Lower leg skin (tissue), 4 donors: ENCODE measurements around the gene RCAN1. TPM values are rescaled to one million over a fixed set of nuclear protein-coding genes. Genes with fewer than 3 reads are reported as not detected.

Experiments used
- DNase-seq, 2 donors: peaks; one replicate each; pipeline ENCODE4 v3.0.0-alpha.2; 2019; ENCODE audit warnings: low spot score in 2 of 2
- H3K4me3 ChIP-seq: fragments of 200-600 bp; sonication (generic); 2 replicates; pipeline ENCODE4 v1.5.1; 2017; ENCODE audit warnings: mild to moderate bottlenecking, low read depth; ENCODE audit not compliant: poor library complexity, severe bottlenecking
- CTCF ChIP-seq, 3 donors: fragments of 450-650 bp; IDR thresholded peaks; one replicate each; pipeline ENCODE4 v1.5.1; 2016; ENCODE audit warnings: antibody characterized with exemption in 3 of 3, mild to moderate bottlenecking in 3 of 3, moderate library complexity in 2 of 3
- POLR2A ChIP-seq, 2 donors: fragments of 450-650 bp; IDR thresholded peaks; one replicate each; pipeline ENCODE4 v1.6.1; 2016 to 2017; ENCODE audit warnings: antibody characterized with exemption in 2 of 2, mild to moderate bottlenecking in 1 of 2, moderate library complexity in 1 of 2
- WGBS, 2 donors: methylation state at CpG; one replicate each; pipeline ENCODE4 v1.1.5; 2018; 5-methylcytosine and 5-hydroxymethylcytosine counted together
- intact Hi-C: fragments of 100-400 bp; cut with DNase I; formaldehyde crosslinking; loops from one replicate; pipeline ENCODE4 v1.15.0; 2023; ENCODE audit warnings: low total_unique reads
- total RNA-seq, 4 donors: library from RNA; depleted of rRNA; stranded (reverse); fragments of >200 nt; gene quantifications; one replicate each; pipeline ENCODE4 v1.1.0, GENCODE V29; 2016

RCAN1 gene
- total RNA-seq, 4 donors from 2014 or later, result 18.8 to 29.0 (median 19.4) TPM

GRCh38 chr21:34554227-34554626 lies 60.7 kb downstream of the RCAN1 start:
- TF ChIP-seq CTCF (IDR thresholded peaks at IDR 0.05) (no peak), POLR2A (IDR thresholded peaks at IDR 0.05) (no peak)
- intact Hi-C loops, result no loop called here
- WGBS, 2 donors, result 95 to 99% methylated on average over 4 of the region's 4 CpGs
- no peak for DNase-seq
- no peak overlapping the region for H3K4me3 ChIP-seq

DNA sequence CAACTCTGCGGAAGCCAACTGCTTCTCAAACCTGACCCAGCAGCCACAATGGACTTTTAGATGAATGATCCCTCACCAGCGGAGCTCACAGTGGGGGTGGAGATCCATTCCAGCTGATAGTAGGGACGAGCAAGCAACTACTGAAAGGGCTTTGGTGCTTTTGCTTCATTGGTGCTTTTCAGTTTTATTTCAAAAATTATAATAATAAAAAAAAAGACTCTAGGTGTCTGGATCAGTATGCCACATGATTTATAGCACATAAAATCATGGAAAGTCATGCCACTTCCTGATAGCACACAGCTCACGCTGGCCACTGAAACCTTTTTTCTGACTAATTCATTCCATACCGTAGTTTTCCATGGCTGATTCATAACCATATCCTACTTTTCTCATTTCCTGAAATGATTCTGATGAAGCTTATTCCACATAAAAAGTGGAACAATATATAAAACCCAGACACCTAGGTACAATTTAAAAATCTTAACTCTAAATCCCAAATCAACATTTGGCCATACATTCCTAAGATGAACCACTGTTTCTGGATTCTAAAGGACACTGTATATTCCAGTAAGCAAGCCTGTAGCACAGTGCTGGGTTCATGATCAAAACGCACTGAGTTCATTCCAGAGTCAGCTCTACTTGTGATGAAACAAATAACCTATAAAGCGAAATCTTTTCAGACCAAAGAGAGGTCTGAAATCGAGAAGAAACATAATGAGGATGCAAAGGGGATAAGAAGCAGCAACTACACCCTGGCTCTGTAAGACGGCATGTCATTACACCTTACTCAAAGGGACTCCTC lies 61.6 kb downstream of the RCAN1 start:
- H3K4me3 ChIP-seq, result no peak overlapping the region
- 57 to 63% methylated on average over 9 of the region's 9 CpGs for WGBS, 2 donors
- DNase-seq, result no peak
- TF ChIP-seq CTCF (IDR thresholded peaks at IDR 0.05) (no peak), POLR2A (IDR thresholded peaks at IDR 0.05) (no peak)
- intact Hi-C loops, result no loop called here

DNA sequence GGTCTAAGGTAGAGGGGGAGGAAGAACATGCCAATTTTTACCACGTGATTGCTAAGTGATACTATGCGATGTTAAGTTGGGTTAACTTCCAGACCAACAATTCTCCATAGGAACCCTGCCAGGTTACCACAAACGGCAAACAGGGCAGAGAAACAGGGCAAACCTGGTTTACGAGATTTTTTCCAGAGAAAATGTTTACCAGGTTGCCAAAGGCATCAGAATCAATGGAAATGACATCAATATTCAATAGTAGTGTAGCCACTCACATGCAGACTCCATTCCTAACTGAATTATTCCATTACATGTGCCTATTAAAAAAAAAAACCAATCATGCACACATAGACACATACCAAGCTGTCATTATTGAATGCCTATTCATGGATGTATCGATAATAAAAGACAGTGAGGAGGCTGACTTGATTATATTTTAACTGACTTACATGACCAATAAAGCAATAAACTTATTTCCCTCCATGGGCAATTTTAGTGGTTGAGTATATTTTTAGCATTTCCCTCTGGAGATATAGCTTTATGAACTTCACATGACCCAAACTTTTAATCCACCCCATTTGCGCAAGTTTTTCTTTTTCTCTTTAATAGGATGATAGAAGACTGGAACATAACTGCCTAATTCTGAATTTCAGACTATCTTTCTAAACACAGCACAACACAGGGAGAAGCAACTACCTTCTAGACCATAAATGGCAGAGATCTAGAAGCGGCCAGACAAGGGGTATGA lies 62.4 kb downstream of the RCAN1 start:
- TF ChIP-seq POLR2A (IDR thresholded peaks at IDR 0.05) (no peak), CTCF (IDR thresholded peaks at IDR 0.05) (no peak)
- no peak overlapping the region for H3K4me3 ChIP-seq
- no peak for DNase-seq
- WGBS, 2 donors, result 59 to 61% methylated on average over 7 of the region's 7 CpGs
- intact Hi-C loops, result no loop called here

GRCh38 chr21:34550182-34550799 lies 64.6 kb downstream of the RCAN1 start:
- TF ChIP-seq CTCF (IDR thresholded peaks at IDR 0.05) (no peak), POLR2A (IDR thresholded peaks at IDR 0.05) (no peak)
- no peak overlapping the region for H3K4me3 ChIP-seq
- intact Hi-C loops, result no loop called here
- 73 to 95% methylated on average over 2 of the region's 2 CpGs for WGBS, 2 donors
- no peak for DNase-seq

- H3K4me3 ChIP-seq, result no peak overlapping the region
- intact Hi-C loops, result no loop called here
- WGBS, 2 donors, result 86% methylated on average over 11 of the region's 11 CpGs
- TF ChIP-seq POLR2A (IDR thresholded peaks at IDR 0.05) (no peak), CTCF (IDR thresholded peaks at IDR 0.05) (no peak)
- DNase-seq, result no peak
Observed at GRCh38 chr21:34548781-34549376, 66.0 kb downstream of the RCAN1 start.
